Esophagus squamous epithelium (tissue), 5 donors: ENCODE measurements around the gene ARHGAP27. TPM values are rescaled to one million over a fixed set of nuclear protein-coding genes. Genes with fewer than 3 reads are reported as not detected.

ENCODE experiments used
- DNase-seq: peaks from one replicate; lab custom pipeline; 2025; lab: John Stamatoyannopoulos, UW
- H3K27ac ChIP-seq, 4 donors: fragments of 200-600 bp; sonication (generic); one replicate each; pipeline ENCODE4 v1.5.1; 2016 to 2019; ENCODE audit warnings: mild to moderate bottlenecking in 1 of 4
- H3K27me3 ChIP-seq, 4 donors: fragments of 200-600 bp; sonication (generic); 1 replicate in 3 of 4; 2 replicates in 1 of 4; pipeline versions ENCODE4 v1.5.1 to v1.6.0; 2017 to 2021; ENCODE audit warnings: antibody characterized with exemption in 1 of 4
- H3K36me3 ChIP-seq, 3 donors: fragments of 200-600 bp; sonication (generic); one replicate each; pipeline ENCODE4 v1.5.1; 2016 to 2019
- H3K4me1 ChIP-seq, 3 donors: fragments of 200-600 bp; sonication (generic); one replicate each; pipeline ENCODE4 v1.5.1; 2017 to 2019
- H3K4me3 ChIP-seq, 4 donors: fragments of 200-600 bp; sonication (generic); 1 replicate in 3 of 4; 2 replicates in 1 of 4; pipeline ENCODE4 v1.5.1; 2016 to 2019; ENCODE audit warnings: mild to moderate bottlenecking in 2 of 4, moderate library complexity in 1 of 4
- H3K9me3 ChIP-seq, 3 donors: fragments of 200-600 bp; sonication (generic); one replicate each; pipeline ENCODE4 v1.5.1; 2016 to 2019
- CTCF ChIP-seq, 6 experiments: fragments of 450-650 bp in 4 of 6; fragments of 200-600 bp in 2 of 6; sonication (generic) in 2 of 6; IDR thresholded peaks; one replicate each; pipeline ENCODE4 v1.5.1; 2016 to 2019; ENCODE audit warnings: antibody characterized with exemption in 6 of 6, mild to moderate bottlenecking in 4 of 6, moderate library complexity in 4 of 6
- POLR2A ChIP-seq, 4 donors: fragments of 450-650 bp; IDR thresholded peaks; one replicate each; pipeline ENCODE4 v1.6.1; 2017; ENCODE audit warnings: antibody characterized with exemption in 4 of 4, mild to moderate bottlenecking in 4 of 4, moderate library complexity in 3 of 4
- WGBS, 2 donors: methylation state at CpG; one replicate each; pipeline ENCODE4 v1.1.5; 2018; 5-methylcytosine and 5-hydroxymethylcytosine counted together
- intact Hi-C: fragments of 100-400 bp; cut with DNase I; formaldehyde crosslinking; loops from one replicate; pipeline ENCODE4 v1.15.0; 2022
- total RNA-seq, 4 donors: library from RNA; depleted of rRNA; stranded (reverse); fragments of >200 nt; gene quantifications; one replicate each; pipeline ENCODE4 v1.1.0, GENCODE V29; 2016
- donor health status: DM: yes; HTN: yes; CAD: no.

ARHGAP27 gene
- total RNA-seq, 4 donors from 2014 or later, result 37.7 to 146 (median 103) TPM

- 37% methylated on average over 8 of the region's 18 CpGs; no CpG with 5 or more reads in 1 of the 2 donors for WGBS, 2 donors
- Histone ChIP-seq H3K9me3 (no peaks in the 10 kb centered on the region), H3K27me3 (peaks cover 0 to 30% (median 0%) of the 10 kb centered on the region in 4 donors), H3K4me1 (peaks cover 26 to 66% (median 37%) of the 10 kb centered on the region in 3 donors), H3K27ac (peak overlapping the region; percentile 61 to 96 (median 90)), H3K4me3 (peak overlapping the region; percentile 20 to 50 (median 40)), H3K36me3 (peaks cover 0 to 41% (median 0%) of the 10 kb centered on the region in 3 donors)
- no peak for DNase-seq
- peak in 2 of 6 experiments; percentile 8 to 39 for TF ChIP-seq CTCF (IDR thresholded peaks at IDR 0.05)
- TF ChIP-seq POLR2A (IDR thresholded peaks at IDR 0.05), result peak in 2 of 4 donors; percentile 10 to 46
- intact Hi-C loops, result no loop called here
These were observed 7.3 kb downstream of the ARHGAP27 start for GRCh38 chr17:45425125-45425983.

- H3K27me3 ChIP-seq, result peaks cover 0 to 24% (median 0%) of the 10 kb centered on the region in 4 donors
- H3K9me3 ChIP-seq, result no peaks in the 10 kb centered on the region
- no peak for DNase-seq
- peaks cover 0 to 37% (median 0%) of the 10 kb centered on the region in 3 donors for H3K36me3 ChIP-seq
- peaks cover 19 to 60% (median 34%) of the 10 kb centered on the region in 3 donors for H3K4me1 ChIP-seq
- TF ChIP-seq POLR2A (IDR thresholded peaks at IDR 0.05) (no peak), CTCF (IDR thresholded peaks at IDR 0.05) (no peak)
- intact Hi-C loops, result no loop called here
- peak overlapping the region; percentile 20 to 50 (median 40) for H3K4me3 ChIP-seq
- WGBS, 2 donors, result 83 to 95% methylated on average over 2 to 6 of the region's 6 CpGs
- H3K27ac ChIP-seq, result peak overlapping the region; percentile 61 to 96 (median 90)
These were observed 7.9 kb downstream of the ARHGAP27 start for GRCh38 chr17:45424769-45425124.

- H3K27ac ChIP-seq, result peak overlapping the region; percentile 24 to 96 (median 78)
- H3K36me3 ChIP-seq, result peaks cover 0 to 29% (median 0%) of the 10 kb centered on the region in 3 donors
- 25 to 100% methylated on average over 1 of the region's 1 CpG for WGBS, 2 donors
- H3K9me3 ChIP-seq, result no peaks in the 10 kb centered on the region
- intact Hi-C loops, result no loop called here
- peaks cover 0 to 16% (median 0%) of the 10 kb centered on the region in 4 donors for H3K27me3 ChIP-seq
- DNase-seq, result no peak
- peak overlapping the region in 3 of 4 donors; percentile 19 to 46 (median 35) for H3K4me3 ChIP-seq
- TF ChIP-seq CTCF (IDR thresholded peaks at IDR 0.05) (no peak), POLR2A (IDR thresholded peaks at IDR 0.05) (no peak)
- H3K4me1 ChIP-seq, result peaks cover 14 to 52% (median 29%) of the 10 kb centered on the region in 3 donors
These were observed 8.7 kb downstream of the ARHGAP27 start for GRCh38 chr17:45423975-45424335.

DNA sequence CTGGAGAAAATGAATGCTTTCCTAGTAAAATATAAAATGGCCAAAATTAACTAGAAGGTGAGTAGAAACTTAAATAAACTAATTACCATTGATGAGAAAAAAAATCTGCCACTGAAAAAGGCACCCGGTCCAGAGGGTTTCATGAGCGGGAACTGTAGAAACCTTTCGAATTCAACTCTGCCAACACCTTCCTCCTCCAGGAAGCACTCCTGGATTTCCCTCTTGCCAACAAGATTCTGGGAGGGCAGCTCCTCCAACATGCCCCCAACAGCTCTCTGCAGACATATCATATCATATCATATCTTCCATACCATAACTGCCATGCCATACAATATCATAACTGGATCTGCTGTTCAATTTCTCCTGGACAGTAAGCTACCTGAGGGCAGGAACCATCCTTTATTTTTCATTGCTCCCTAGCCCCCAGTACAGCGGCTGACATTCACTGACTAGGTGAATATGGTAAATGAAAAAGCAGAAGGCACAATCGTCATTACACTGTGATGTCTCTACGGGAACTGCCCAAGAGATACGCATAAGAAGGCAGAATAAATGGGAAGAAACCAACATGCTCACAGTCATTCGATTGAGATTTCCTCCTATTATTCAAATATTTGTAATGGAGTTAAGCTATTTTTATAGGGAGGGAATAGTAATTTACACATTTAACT lies 9.2 kb downstream of the ARHGAP27 start:
- peak overlapping the region in 2 of 4 donors; percentile 35 to 46 for H3K4me3 ChIP-seq
- H3K27me3 ChIP-seq, result peaks cover 0 to 11% (median 0%) of the 10 kb centered on the region in 4 donors
- H3K27ac ChIP-seq, result peak overlapping the region in 2 of 4 donors; percentile 95 to 96
- no peak for TF ChIP-seq CTCF (IDR thresholded peaks at IDR 0.05)
- no peak for TF ChIP-seq POLR2A (IDR thresholded peaks at IDR 0.05)
- 65 to 81% methylated on average over 8 of the region's 8 CpGs for WGBS, 2 donors
- H3K4me1 ChIP-seq, result peaks cover 15 to 52% (median 25%) of the 10 kb centered on the region in 3 donors
- no peaks in the 10 kb centered on the region for H3K9me3 ChIP-seq
- intact Hi-C loops, result no loop called here
- no peak for DNase-seq
- H3K36me3 ChIP-seq, result peaks cover 0 to 34% (median 0%) of the 10 kb centered on the region in 3 donors
